GM20431 (cell line): ENCODE data around the gene CD151.

ENCODE experiments used
- in situ Hi-C: fragments of 300-500 bp; cut with MseI, MboI; formaldehyde crosslinking; loops from one replicate; pipeline ENCODE4 v1.15.0; 2020; ENCODE audit warnings: low sequenced_read_pairs; ENCODE audit not compliant: unreplicated experiment

The CD151 gene

GRCh38 chr11:812390-812789 is 20.4 kb upstream of the CD151 start:
- in situ Hi-C loops: no loop called here

- in situ Hi-C loops: no loop called here
These were observed 19.7 kb upstream of the CD151 start for GRCh38 chr11:813072-813455.

- in situ Hi-C loops: no loop called here
These were observed 19.2 kb upstream of the CD151 start for GRCh38 chr11:813456-814096.

- in situ Hi-C loops: no loop called here
These were observed 16.9 kb upstream of the CD151 start for GRCh38 chr11:815675-816432.

GRCh38 chr11:816433-816779 is 16.3 kb upstream of the CD151 start:
- in situ Hi-C loops: no loop called here

GRCh38 chr11:818396-819128 is 14.2 kb upstream of the CD151 start, which contains the start of gene PNPLA2:
TSS of gene PNPLA2 (plus strand) at chr11:818914. CDS start at chr11:819719, 805 bp downstream.
- in situ Hi-C loops: no loop called here

- in situ Hi-C loops: no loop called here
These were observed 13.4 kb upstream of the CD151 start for GRCh38 chr11:819129-819931.

GRCh38 chr11:819943-820649 is 12.7 kb upstream of the CD151 start:
- in situ Hi-C loops: no loop called here

- in situ Hi-C loops: no loop called here
These were observed 11.9 kb upstream of the CD151 start for GRCh38 chr11:820655-821511.

- in situ Hi-C loops: no loop called here
These were observed 11.0 kb upstream of the CD151 start for GRCh38 chr11:821512-822371.

- in situ Hi-C loops: no loop called here
These were observed 9.1 kb upstream of the CD151 start for GRCh38 chr11:823441-824291.

GRCh38 chr11:824292-824880 is 8.4 kb upstream of the CD151 start:
- in situ Hi-C loops: no loop called here

GRCh38 chr11:824942-825341 is 7.8 kb upstream of the CD151 start:
- in situ Hi-C loops: no loop called here

- in situ Hi-C loops: no loop called here
These were observed 7.2 kb upstream of the CD151 start for GRCh38 chr11:825366-826226.

- in situ Hi-C loops: no loop called here
These were observed 6.5 kb upstream of the CD151 start for GRCh38 chr11:826227-826621.

GRCh38 chr11:826836-827145 is 6.0 kb upstream of the CD151 start:
- in situ Hi-C loops: no loop called here
